RKO (cell line): ENCODE measurements around the gene SORCS3.

Experiments used
- DNase-seq: peaks from one replicate; pipeline ENCODE4 v3.0.0-alpha.2; 2016; ENCODE audit warnings: low spot score

The SORCS3 gene

DNA sequence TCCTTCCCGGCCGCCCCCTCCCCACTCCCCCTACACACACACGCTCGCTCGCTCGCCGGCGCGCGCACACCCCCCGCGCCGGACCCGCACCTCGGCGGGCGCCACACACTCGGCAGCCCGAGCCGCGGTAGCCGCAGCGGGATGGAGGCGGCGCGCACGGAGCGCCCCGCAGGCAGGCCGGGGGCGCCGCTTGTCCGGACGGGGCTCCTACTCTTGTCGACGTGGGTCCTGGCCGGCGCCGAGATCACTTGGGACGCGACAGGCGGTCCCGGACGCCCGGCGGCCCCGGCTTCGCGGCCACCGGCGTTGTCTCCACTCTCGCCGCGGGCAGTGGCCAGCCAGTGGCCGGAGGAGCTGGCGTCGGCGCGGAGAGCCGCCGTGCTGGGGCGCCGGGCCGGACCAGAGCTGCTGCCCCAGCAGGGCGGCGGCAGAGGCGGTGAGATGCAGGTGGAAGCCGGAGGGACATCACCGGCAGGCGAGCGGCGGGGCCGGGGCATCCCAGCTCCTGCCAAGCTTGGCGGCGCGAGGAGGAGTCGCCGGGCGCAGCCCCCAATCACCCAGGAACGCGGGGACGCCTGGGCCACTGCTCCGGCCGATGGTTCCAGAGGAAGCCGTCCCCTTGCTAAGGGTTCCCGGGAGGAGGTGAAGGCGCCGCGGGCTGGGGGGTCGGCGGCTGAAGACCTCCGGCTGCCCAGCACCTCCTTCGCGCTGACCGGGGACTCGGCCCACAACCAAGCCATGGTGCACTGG, at the start of gene SORCS3:
SORCS3 (plus strand) TSS at position 104 of the 750 bp plus-strand sequence.
- DNase-seq = no peak

DNA sequence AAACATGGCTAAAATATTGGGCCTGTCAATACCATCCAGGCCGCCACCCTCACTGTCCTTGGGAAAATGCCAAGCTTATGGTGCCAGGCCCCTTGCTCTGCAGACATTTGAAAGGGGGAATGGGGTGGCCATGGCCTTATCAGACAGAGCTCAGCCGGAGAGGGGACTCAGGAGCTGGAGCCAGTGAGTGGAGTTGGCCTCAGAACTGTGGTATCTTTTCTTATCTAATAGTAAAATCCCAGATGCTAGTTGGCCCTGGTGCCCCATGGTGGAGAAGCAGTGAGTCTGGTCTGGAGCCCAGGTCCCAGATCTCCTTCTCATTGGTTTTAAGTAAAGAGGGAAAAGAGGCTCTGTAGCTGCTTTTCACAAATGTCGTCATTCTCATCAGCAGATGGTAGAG, 49.6 kb upstream of the SORCS3 start:
- DNase-seq = no peak

DNA sequence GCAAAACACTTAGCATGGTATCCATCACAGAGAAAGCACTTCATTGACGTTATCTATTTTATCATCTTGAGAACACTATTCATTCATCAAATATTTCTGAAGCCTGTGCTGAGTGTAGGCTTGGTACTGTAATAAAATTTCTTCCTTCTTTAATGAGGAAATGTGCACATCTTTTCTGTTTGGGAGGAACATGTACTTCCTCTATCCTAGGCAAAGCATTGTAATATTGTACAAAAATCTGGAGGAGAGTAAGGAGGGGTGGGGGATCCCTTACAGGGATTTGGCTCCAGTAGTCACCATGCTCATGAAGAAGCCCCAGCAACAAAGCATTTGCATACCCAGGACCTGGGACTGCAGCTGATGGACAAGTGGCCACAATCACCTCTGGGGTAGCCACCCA, 39.9 kb upstream of the SORCS3 start:
- no peak for DNase-seq

DNA sequence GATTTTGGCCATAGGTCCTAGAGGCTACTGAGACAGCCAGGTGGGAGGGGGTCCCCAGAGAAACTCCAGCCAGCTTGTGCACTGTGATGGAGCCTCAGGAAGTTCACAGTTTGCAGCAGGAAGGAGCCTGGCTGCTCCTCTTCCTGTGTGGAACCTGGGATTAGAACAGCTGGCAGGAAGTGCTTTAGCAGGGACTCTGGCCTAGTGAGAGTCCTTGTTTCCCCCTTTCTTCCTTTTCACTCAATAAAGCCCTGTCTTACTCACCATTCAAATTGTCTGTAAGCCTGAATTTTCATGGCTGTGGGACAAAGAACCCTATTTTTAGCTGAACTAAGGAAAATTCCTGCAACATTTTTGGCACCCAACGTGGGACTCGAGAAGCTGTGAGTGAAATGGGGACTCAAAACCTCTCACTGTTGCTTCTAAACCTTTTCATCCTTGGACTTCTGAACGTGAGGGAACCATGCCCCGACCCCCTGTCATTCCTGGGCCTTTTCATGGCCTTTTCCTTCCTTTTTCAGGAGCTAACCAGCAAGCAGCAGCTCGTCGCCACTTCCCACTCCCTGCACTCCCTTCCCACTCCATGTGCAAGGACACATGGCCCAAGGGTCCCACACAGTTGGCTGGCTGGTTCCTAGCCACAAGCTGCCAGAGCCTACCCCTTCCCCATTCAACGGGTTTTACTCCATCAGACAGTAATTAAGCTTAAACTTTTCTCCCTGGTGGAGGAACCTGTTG, 32.8 kb upstream of the SORCS3 start:
- DNase-seq = no peak

DNA sequence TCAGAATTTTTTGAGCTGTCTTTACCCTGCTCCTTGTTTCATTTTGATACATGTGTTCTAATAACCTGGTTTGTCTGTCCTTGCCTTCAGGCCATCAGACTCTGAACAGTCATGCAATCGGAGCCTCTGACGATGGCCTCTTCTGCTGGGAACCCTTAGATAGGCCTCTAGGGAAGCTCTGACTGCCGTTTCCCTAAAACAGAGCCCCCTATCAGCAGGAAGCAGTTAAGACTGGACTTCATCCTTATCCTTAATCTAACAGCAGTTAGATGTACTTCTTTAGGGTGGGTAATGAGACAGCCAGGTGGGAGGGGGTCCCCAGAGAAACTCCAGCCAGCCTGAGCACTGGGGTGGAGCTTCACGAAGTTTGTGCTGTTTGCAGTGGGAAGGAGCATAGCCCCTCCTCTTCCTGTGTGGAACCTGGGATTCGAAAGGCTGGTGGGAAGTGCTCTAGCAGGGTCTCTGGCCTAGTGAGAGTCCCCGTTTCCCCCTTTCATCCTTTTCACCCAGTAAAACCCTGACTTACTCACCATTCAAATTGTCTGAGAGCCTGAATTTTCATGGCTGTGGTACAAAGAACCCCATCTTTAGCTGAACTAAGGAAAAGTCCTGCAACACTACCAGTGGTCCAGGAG, 28.4 kb upstream of the SORCS3 start:
- DNase-seq = no peak

DNA sequence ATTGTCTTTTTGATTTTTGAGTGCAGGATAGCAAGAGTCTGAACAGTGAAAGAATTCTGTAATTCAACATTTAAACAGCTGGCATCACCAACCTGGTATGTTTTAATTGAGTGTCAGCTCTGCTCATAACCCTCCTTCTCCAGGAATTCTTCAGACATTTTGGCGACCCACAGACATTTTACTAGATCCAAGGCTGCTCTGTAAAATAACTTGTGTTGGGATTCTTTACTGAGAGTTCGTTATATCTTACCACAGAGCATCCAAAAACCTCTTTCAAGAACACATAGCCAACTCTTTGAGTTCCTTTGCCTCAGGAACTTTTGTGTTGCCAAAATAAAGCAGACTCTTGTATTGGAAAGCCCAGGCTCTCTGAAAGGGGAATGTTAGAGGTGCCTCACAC, 27.7 kb upstream of the SORCS3 start:
- no peak for DNase-seq

DNA sequence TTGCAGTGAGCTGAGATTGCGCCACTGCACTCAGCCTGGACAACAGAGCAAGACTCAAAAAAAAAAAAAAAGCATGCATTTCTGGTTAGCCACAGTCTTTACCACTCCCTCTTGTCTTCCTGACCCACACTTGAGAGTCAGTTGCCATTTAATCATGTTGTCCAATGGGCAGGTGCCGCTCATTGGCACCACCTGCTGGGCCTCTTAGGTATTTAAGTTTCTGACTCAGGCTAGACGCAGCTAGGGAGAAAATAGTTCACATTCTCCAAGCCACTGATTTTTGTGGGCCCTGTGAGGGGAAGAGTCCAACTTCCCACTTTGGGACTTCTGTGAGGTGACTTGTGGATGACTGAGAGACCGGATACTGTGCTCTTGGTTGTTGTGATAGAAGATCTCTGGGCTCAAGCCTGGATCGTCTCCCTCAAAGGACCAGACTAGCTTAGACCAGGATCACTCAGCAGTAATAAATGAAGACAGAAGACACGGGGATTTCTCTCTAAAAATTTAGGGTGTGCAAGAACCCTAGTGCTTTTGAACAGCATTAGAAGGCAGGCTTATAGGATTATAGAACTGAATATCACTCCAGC, 26.8 kb upstream of the SORCS3 start:
- peak; percentile 15 for DNase-seq

DNA sequence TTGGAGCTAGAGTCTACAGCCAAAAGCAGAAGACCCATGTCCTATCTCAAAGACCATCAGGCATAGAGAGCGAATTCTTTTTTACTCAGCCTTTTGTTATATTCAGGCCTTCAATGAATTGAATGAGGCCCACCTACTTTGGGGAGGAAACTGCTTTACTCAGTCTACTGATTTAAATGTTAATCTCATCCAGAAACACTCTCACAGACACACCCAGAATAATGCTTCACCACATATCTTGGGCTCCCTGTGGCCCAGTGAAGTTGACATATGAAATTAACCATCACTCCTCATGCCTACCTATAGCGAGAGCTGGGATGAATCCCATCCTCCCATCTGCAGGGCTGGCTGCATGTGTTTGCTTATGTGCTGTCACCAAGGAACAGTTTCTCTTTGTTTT, 26.0 kb upstream of the SORCS3 start:
- no peak for DNase-seq

DNA sequence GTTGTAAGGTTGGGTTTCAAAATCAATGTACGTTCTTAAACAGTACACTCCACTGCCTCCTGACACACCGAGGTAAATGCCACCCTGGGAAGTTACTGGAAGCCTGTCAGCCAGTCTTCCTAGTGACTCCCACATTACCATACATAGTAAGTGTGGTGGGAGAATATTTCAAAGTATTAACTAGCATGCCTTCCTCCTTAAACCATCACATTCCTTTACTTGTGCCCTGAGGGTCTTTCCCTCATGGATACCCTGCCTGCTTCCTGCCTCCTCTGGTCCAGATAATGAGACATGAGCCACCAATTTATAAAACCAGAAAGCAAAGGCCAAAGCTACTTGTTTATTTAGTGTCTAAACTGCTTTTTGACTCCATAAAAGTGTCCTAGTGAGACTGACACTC, 23.3 kb upstream of the SORCS3 start:
- no peak for DNase-seq

DNA sequence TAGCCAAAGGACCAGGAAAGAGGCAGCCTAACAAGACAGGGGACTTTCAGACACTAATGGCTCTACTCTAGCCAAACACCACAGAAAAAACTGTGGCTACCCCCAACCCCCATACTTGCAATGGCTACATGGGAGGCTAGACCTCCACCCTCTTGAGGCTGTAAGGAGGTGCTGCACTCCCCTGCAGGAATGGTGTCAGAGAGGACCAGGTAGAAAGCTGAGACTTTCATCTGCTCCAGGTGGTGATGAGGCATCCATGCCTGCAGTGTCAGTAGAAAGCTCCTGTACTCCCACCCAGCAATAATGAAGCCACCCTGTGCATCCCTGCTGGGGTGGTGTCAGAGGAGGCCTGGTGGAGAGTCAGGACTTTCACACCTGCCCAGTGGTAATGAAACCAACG, 18.9 kb upstream of the SORCS3 start:
- DNase-seq = no peak

DNA sequence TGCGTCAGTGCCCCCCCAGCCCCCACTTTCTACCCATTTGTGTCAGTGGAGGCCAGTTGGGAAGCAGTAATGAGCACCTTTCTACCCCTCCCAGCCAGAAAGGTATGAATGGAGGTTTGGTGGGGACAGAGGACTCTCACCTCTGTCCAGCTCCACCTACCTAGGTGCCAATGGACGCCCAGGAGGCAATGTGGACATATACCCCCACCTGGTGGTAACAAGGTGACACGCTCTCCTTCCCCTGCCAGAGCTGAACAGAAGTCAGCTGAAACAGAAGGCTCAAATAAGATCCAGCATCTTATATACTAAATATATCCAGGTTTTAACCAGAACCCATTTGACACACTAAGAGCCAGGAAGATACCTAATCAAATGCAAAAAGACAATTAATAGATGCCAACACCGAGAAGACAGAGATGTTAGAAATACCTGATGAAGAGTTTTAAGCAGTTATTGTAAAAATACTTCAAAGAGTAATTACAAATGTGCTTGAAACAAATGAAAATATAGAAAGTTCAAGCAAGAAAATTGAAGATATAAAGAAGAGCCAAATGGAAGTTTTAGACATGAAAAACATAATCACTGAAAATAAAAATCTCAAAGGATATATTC, 18.4 kb upstream of the SORCS3 start:
- DNase-seq = peak; percentile 37

DNA sequence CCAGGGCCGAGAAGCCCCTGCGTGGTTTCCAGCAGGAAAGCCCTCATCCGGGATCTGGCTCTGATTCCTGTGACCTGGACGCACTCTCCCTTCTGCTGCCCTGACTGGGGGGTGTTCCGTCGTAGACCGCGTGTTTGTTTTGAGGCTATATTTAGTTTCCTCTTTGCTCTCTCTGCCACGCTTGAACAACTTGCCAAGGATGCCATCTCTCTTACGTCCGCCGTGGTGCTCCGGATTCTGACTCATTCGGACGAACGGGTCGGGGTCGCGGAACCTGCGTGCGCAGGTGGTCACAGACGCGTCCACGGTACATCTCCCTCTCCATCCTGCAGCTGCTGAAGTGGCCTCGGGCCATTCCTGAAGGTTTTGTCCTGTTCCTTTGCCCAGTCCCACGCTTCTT, 10.4 kb upstream of the SORCS3 start:
- no peak for DNase-seq

DNA sequence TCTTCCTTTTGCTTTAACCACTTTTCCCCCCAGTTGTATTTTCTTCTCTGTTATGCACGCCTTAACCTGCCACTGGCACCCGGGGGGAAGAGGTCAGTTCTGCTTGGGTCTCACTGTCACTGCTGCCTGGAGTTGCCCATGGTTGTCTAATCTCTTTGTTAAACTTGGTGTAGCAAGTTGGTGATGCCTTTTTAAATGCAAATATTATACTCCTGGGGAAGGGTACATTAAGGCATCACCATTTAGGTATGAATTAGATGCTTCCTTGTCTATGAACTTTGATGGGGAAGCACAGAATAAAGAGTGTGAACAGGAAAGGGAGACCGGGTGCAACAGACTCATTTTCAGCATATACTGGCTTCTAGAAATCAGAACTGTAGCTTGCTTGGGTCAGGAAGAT, 9.1 kb upstream of the SORCS3 start:
- no peak for DNase-seq

DNA sequence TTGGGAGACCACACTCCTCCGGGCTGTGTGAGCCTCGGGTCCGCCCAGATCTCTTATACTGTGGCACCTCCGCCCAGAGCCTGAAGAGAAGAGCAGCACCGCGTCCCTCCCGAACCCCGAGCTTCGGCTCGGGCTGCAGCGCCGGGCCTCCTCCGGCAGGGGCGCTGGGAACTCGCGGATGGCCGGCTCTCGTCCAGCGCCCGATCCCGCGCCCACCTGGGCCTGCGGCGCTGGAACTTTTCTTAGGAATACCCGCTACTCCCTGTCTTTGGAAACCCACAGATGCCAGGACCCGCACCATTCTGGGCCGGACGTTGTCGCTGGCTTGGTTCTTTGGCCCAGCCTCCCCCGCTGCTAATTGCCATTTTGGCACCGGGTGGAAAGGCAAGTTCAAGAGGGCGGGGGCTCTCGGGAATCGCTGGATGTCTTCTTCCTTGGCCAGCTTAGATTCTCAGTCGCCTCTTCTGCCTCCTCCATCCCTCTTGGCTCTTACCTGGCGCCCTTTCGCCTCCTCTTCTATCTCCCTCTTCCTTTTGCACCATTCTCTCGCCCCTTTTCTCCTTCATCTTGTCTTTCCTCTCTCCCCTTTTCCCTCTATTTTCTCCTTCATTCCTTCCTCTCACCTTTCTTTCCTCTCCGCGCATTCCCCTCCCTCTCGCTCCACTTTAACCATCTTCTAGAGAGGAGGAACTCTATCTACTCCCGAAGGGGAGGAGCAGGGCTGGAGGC, 2.1 kb upstream of the SORCS3 start:
- DNase-seq = no peak

DNA sequence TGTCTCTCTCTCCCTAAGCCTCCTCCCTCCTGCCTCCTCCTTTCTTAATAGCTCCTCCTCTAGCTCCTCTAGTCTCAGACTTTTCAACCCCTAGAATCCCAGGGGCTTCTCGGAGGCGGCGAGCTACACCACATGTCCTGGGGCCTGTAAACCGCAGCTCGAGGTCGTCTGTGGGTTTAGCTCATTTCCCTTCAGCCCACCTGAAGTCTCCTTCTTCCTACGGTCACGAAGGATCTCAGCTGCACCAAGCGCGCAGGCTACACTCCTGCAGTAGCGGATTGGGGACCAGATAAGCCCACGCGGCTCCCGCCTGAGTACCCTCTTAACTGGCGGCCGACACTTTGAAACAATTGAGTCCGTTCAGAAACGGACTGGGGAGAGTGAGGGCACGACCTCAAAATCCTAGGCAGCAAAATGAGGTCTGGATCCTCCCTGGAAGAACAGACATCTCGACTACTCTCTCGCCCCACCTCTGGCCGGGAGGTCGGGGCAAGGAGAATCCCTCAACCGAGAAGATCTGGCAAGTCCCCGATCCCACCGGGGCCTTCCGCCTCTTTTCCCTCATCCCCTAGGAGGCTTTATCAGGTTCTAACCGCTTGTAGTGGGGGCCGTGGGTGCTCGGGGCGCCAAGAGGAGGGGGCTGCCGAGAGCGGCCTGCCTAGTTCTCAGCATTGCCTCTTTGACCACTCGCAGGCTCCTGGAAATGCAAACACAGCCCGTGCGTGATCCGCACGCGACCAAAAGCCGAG, 1.3 kb upstream of the SORCS3 start:
- no peak for DNase-seq

DNA sequence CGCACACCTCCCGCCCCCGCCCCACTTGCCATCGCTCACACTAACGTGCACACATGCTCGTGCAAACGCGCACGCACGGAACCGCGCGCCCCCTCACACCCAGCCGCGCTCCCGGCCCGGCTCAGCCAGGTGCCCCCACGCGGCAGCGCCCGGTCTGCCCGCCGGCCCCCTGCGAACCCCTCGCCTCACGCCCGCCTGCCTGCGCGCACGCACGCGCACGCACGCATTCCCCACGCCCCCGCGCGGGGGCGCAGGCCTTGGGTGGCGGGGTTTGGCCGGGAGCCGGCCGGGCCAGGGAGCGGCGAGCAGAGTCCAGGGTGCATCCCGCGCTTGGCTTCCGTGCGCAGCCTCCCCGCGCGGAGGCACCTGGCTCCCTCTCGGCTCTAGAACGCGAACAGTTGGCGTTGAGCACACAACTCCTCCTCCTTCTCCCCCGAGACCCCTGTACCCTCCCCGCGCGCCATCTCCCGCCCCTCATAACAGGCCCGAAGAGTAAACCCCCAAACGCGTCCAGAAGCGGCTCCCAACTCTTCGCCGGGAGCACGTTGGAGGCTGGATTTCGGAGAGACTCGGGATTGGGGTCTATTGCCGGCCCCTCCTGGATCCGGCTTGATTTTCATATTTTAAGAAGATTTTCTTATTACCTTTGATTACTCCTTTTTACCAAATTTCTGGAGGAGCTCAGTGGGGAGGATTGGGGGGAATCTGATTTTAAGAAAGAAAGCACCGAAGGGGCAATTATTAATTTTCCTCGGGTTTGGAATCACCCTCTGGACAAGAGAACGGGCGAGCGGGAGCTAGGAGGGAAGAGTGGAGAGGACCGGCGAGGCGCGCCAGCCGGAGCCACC, 527 bp upstream of the SORCS3 start:
- no peak for DNase-seq

DNA sequence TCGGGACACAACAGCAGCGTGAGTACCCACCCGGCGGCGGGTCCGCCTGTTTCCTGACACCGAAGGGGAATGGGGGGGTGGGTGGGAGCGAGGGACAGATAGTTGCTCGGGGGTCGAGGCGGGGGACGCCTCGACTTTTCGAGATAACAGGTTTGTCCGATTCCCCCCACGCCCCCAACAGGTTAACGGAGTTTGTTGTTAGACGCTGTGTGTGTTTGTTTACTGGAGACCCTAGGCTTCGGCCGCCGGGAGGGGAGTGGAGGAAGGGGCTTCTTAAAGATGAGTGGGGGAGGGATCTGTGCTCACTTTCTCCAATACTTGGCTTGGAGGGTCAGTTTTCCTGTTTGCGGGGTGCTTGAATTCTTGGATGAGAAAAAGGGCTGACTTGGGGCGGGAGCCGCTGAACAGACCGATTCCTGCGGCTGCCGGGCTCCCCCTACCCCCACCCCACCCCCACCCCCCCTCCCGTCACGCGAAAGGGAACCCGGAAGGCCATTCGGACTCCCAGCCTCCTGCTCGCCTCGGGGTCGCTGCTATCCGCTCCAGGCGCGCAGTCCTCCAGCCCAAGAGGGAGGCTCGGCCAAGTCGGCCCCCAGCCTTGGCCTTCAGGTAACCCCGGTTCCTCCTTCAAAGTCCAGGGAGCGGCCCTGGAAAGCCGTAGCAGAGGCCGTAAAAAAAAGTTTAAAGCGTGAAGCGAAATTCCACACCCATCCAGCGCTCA, 1.0 kb downstream of the SORCS3 start:
- DNase-seq = no peak

DNA sequence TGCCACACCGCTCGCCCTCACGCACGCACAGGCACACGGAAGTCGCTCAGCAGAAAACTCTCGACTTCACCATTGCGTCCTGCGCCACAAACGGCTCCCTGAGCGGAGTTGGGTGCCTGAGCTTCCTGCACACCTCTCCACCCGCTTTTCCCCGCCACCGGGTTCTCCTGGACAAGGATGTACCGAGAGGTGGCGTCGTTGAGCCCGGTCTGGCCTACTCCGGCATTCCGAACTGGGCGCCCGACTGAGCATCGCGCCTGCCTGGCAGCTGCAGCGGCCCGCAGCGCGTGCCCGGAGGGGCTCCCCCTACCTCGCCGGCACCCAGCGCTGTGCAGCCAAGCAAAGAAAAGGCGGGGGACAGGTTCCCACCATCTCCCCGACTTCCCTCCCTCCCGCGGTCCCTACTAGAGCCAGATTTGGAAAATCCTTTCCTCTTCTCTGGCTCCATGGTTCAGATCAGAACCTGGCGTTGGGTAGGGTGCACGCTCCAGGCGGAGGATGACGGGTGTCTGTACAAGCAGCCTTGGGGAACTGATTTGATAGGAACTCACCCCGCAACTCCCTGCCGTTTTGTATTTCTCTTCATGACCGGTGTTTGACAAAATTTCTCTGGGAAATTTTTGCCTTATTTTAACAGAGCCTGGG, 1.7 kb downstream of the SORCS3 start:
- DNase-seq = no peak

DNA sequence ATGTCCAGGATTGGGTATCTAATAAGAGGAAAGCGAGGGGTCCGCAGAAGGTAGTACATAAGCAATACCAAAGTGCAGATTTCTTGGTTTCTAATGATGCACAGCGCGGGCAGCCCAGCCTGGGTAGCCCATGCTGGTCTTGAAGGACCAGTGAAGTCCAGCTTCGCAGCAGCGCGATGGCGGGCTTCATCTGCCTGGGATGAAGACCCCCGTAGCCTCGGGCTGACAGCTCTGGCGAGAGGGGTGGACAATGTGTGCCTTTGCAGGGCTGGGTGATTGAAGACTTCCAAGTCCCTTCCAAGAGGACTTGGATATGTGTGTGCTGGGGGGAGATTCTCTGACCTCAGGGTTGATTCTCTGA, 2.2 kb downstream of the SORCS3 start:
- DNase-seq = no peak
